Cardiac fibroblast (primary cell): ENCODE measurements around the gene IFIT2.

Experiments used
- DNase-seq, 2 donors: peaks; one replicate each; pipeline versions ENCODE4 v3.0.0 to v3.0.0-alpha.2; 2010; ENCODE audit warnings: low read depth in 2 of 2
- H3K4me3 ChIP-seq, 2 donors: replicated peaks in 1 of 2; 1 replicate in 1 of 2; 2 replicates in 1 of 2; pipeline ENCODE4 v1.5.1; 2011; ENCODE audit warnings: low read depth in 2 of 2, low read length in 2 of 2, mild to moderate bottlenecking in 2 of 2, moderate library complexity in 1 of 2
- TF ChIP-seq, protein P1 (sequence below): IDR thresholded peaks from one replicate; pipeline ENCODE4 v1.5.1; 2011; ENCODE audit warnings: low read depth, mild to moderate bottlenecking, low read length, inconsistent platforms

The IFIT2 gene

GRCh38 chr10:89332123-89332633 lies 30.3 kb downstream of the IFIT2 start:
- peak overlapping the region; percentile 28 for H3K4me3 ChIP-seq
- TF ChIP-seq, protein P1, sequence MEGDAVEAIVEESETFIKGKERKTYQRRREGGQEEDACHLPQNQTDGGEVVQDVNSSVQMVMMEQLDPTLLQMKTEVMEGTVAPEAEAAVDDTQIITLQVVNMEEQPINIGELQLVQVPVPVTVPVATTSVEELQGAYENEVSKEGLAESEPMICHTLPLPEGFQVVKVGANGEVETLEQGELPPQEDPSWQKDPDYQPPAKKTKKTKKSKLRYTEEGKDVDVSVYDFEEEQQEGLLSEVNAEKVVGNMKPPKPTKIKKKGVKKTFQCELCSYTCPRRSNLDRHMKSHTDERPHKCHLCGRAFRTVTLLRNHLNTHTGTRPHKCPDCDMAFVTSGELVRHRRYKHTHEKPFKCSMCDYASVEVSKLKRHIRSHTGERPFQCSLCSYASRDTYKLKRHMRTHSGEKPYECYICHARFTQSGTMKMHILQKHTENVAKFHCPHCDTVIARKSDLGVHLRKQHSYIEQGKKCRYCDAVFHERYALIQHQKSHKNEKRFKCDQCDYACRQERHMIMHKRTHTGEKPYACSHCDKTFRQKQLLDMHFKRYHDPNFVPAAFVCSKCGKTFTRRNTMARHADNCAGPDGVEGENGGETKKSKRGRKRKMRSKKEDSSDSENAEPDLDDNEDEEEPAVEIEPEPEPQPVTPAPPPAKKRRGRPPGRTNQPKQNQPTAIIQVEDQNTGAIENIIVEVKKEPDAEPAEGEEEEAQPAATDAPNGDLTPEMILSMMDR, result no peak
- DNase-seq, result peak; percentile 68 to 77

DNA sequence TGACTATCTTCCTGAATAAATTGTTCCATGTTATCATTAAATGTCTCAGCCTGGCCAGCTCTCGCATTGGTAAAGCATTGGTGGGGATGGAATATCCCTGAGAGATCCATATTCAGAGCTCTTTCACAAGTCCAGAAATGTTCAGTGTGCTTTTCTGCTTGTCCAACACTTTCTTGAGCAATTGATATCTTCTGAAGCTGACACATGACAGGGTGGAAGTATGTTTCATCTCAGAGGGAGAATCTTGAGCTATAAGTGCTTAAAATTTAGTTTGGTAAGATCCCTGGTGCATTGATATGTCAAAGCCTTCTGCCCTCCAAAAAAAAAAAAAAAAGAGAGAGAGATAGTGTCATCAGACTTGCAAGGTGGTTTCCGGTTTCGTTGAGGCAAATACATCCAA lies 33.4 kb downstream of the IFIT2 start:
- TF ChIP-seq, protein P1, result no peak
- DNase-seq, result no peak

DNA sequence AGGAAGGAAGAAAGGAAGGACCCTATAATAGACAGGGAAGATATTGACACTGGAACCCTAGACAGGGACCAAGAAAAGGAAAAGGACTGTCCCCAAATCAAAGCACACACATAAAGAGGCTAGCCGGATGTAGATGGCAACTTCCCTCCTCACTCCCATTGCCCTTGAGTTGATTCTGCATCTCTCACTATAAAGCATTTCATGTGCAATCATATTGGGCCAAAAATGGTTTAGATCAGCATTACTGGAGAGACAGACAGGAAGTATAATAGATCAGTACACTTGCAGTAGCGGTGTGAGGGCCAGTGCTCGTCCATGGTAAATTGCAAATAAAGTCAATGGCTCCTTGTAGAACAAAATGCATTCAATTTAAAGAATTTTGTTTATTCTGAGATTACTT lies 34.4 kb downstream of the IFIT2 start:
- no peak for DNase-seq
- TF ChIP-seq, protein P1, result no peak

More for the DNA sequence above, 33.4 kb downstream of the IFIT2 start:
- H3K4me3 ChIP-seq, result no peak overlapping the region

GRCh38 chr10:89337484-89337883 lies 35.6 kb downstream of the IFIT2 start:
- TF ChIP-seq, protein P1, result no peak
- DNase-seq, result peak; percentile 36 to 71
- H3K4me3 ChIP-seq, result no peak overlapping the region

More for the DNA sequence above, 34.4 kb downstream of the IFIT2 start:
- no peak overlapping the region for H3K4me3 ChIP-seq

DNA sequence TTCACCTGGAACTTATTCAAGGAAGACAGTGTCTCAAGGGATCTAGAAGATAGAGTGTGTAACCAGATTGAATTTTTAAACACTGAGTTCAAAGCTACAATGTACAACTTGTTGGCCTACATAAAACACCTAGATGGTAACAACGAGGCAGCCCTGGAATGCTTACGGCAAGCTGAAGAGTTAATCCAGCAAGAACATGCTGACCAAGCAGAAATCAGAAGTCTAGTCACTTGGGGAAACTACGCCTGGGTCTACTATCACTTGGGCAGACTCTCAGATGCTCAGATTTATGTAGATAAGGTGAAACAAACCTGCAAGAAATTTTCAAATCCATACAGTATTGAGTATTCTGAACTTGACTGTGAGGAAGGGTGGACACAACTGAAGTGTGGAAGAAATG lies 36.9 kb downstream of the IFIT2 start:
- no peak overlapping the region for H3K4me3 ChIP-seq
- DNase-seq, result no peak
- TF ChIP-seq, protein P1, result no peak

DNA sequence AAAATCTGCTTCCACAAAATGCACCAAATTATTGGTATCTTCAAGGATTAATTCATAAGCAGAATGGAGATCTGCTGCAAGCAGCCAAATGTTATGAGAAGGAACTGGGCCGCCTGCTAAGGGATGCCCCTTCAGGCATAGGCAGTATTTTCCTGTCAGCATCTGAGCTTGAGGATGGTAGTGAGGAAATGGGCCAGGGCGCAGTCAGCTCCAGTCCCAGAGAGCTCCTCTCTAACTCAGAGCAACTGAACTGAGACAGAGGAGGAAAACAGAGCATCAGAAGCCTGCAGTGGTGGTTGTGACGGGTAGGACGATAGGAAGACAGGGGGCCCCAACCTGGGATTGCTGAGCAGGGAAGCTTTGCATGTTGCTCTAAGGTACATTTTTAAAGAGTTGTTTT lies 38.0 kb downstream of the IFIT2 start:
- no peak for DNase-seq
- TF ChIP-seq, protein P1, result no peak
- no peak overlapping the region for H3K4me3 ChIP-seq

DNA sequence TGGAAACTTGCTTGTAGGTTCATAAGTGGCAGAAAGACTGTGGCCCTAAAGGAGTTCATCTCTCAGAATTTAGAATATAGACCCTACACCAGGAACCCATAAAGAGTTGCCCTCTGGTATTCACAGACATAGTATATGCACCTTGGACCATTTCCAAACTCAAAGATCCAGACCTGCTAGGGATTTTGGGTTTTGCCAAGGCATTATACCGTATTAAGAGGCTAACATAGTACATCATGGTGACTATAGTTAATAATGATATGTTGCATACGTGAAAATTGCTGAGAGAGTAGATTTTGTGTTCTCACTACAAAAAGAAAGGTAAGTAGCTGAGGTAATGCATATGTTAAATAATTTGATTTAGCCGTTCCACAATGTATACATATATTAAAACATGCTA lies 39.8 kb downstream of the IFIT2 start:
- TF ChIP-seq, protein P1, result no peak
- no peak for DNase-seq
- H3K4me3 ChIP-seq, result no peak overlapping the region
